ENCODE data around the gene ALPK3. TPM values are rescaled to one million over a fixed set of nuclear protein-coding genes. Genes with fewer than 3 reads are reported as not detected.

The ALPK3 gene
- total RNA-seq, 1 experiment from 2014 or later, result 16.5 TPM

DNA sequence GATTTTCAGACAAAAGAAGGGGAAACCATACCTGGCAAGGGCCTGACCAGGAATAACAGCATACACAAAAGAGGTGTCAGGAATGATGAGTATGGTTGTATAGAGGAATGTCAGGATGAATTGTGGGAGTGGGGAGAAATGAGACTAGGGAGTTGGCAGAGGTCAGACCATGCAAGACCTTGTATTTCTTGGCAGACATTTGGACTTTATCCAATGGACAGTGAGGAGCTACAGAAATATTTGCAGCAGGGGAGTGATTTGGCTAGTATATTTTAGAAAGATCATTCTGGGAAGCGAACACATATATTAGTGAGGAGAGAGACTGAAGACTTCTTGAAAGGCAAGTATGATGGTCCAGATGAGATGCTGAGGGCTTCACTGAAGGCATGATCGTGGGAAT lies 25.4 kb upstream of the ALPK3 start:
- no peak overlapping the region for H3K4me3 Mint-ChIP-seq
- H3K4me1 Mint-ChIP-seq, result peaks cover 6% of the 10 kb centered on the region; the same call in 1 of the 2 replicates
- ATAC-seq (no peak), DNase-seq (ENCODE audit: low spot score) (no peak)
- H3K36me3 Mint-ChIP-seq, result peaks cover 18% of the 10 kb centered on the region
- H3K27ac Mint-ChIP-seq, result no peak overlapping the region
- ChIA-PET POLR2A (no interaction called here), CTCF (no interaction called here)
- H3K9me3 Mint-ChIP-seq, result no peaks in the 10 kb centered on the region
- no peaks in the 10 kb centered on the region for H3K27me3 Mint-ChIP-seq (ENCODE audit: low read depth)
- TF ChIP-seq NFATC4 (CRISPR knock-in tag; IDR thresholded peaks at IDR 0.05) (no peak), GABPB1 (CRISPR knock-in tag; IDR thresholded peaks at IDR 0.05) (no peak), SMAD3 (CRISPR knock-in tag; IDR thresholded peaks at IDR 0.05; ENCODE audit: borderline replicate concordance) (no peak), SOX15 (CRISPR knock-in tag; IDR thresholded peaks at IDR 0.05) (no peak), GRHL2 (CRISPR knock-in tag; IDR thresholded peaks at IDR 0.05; ENCODE audit: insufficient replicate concordance, severe bottlenecking) (no peak), TP53 (CRISPR knock-in tag; IDR thresholded peaks at IDR 0.05) (no peak), TEAD4 (CRISPR knock-in tag; IDR thresholded peaks at IDR 0.05) (no peak)
- TF ChIP-seq, protein P1, sequence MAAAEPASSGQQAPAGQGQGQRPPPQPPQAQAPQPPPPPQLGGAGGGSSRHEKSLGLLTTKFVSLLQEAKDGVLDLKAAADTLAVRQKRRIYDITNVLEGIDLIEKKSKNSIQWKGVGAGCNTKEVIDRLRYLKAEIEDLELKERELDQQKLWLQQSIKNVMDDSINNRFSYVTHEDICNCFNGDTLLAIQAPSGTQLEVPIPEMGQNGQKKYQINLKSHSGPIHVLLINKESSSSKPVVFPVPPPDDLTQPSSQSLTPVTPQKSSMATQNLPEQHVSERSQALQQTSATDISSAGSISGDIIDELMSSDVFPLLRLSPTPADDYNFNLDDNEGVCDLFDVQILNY (CRISPR knock-in tag; IDR thresholded peaks at IDR 0.05), result no peak
- TF ChIP-seq, protein P2, sequence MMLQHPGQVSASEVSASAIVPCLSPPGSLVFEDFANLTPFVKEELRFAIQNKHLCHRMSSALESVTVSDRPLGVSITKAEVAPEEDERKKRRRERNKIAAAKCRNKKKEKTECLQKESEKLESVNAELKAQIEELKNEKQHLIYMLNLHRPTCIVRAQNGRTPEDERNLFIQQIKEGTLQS (CRISPR knock-in tag; conservative IDR thresholded peaks at IDR 0.05), result no peak
- TF ChIP-seq, protein P3, sequence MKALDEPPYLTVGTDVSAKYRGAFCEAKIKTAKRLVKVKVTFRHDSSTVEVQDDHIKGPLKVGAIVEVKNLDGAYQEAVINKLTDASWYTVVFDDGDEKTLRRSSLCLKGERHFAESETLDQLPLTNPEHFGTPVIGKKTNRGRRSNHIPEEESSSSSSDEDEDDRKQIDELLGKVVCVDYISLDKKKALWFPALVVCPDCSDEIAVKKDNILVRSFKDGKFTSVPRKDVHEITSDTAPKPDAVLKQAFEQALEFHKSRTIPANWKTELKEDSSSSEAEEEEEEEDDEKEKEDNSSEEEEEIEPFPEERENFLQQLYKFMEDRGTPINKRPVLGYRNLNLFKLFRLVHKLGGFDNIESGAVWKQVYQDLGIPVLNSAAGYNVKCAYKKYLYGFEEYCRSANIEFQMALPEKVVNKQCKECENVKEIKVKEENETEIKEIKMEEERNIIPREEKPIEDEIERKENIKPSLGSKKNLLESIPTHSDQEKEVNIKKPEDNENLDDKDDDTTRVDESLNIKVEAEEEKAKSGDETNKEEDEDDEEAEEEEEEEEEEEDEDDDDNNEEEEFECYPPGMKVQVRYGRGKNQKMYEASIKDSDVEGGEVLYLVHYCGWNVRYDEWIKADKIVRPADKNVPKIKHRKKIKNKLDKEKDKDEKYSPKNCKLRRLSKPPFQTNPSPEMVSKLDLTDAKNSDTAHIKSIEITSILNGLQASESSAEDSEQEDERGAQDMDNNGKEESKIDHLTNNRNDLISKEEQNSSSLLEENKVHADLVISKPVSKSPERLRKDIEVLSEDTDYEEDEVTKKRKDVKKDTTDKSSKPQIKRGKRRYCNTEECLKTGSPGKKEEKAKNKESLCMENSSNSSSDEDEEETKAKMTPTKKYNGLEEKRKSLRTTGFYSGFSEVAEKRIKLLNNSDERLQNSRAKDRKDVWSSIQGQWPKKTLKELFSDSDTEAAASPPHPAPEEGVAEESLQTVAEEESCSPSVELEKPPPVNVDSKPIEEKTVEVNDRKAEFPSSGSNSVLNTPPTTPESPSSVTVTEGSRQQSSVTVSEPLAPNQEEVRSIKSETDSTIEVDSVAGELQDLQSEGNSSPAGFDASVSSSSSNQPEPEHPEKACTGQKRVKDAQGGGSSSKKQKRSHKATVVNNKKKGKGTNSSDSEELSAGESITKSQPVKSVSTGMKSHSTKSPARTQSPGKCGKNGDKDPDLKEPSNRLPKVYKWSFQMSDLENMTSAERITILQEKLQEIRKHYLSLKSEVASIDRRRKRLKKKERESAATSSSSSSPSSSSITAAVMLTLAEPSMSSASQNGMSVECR (CRISPR knock-in tag; IDR thresholded peaks at IDR 0.05; ENCODE audit: borderline replicate concordance), result no peak
- TF ChIP-seq, protein P4, sequence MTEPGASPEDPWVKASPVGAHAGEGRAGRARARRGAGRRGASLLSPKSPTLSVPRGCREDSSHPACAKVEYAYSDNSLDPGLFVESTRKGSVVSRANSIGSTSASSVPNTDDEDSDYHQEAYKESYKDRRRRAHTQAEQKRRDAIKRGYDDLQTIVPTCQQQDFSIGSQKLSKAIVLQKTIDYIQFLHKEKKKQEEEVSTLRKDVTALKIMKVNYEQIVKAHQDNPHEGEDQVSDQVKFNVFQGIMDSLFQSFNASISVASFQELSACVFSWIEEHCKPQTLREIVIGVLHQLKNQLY (CRISPR knock-in tag; IDR thresholded peaks at IDR 0.05), result no peak
- TF ChIP-seq, protein P5, sequence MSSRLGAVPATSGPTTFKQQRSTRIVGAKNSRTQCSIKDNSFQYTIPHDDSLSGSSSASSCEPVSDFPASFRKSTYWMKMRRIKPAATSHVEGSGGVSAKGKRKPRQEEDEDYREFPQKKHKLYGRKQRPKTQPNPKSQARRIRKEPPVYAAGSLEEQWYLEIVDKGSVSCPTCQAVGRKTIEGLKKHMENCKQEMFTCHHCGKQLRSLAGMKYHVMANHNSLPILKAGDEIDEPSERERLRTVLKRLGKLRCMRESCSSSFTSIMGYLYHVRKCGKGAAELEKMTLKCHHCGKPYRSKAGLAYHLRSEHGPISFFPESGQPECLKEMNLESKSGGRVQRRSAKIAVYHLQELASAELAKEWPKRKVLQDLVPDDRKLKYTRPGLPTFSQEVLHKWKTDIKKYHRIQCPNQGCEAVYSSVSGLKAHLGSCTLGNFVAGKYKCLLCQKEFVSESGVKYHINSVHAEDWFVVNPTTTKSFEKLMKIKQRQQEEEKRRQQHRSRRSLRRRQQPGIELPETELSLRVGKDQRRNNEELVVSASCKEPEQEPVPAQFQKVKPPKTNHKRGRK (CRISPR knock-in tag; IDR thresholded peaks at IDR 0.05; ENCODE audit: borderline replicate concordance), result no peak

DNA sequence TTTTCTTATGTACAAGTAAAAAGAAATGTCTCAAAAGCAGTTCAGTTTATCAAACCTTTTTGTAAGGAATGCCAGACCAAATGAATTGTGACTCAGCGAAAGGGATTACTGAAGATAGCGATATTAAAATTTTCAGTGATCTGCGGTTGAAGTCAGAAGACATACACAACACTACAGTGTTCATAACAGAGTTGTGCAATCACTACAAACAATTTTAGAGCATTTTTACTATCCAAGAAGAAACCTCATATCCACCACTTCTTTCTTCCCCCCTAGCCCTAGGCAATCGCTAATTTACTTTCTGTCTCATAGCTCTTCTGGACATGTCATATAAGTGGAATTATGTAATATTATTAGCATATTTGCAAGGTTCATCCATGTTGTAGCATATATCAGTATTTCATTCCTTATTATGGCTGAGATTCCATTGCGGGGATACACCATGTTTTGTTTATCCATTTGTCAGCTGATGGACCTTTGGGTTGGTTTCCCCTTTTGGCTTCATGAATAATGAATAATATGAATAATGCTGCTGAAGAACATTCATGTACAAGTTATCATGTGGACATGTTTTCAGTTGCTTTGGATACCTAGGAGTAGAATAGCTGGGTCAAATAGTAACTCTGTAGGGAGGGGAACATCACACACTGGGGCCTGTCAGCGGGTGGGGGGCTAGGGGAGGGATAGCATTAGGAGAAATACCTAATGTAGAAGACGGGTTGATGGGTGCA lies 23.6 kb upstream of the ALPK3 start:
- POLR2A ChIA-PET, result no interaction called here
- no peak overlapping the region for H3K27ac Mint-ChIP-seq

More for the DNA sequence above, 23.6 kb upstream of the ALPK3 start:
- Mint-ChIP-seq H3K36me3 (peaks cover 20% of the 10 kb centered on the region), H3K27me3 (ENCODE audit: low read depth) (no peaks in the 10 kb centered on the region), H3K4me1 (peaks cover 6% of the 10 kb centered on the region; the same call in 1 of the 2 replicates), H3K4me3 (no peak overlapping the region), H3K9me3 (no peaks in the 10 kb centered on the region)
- ATAC-seq, result no peak
- DNase-seq (ENCODE audit: low spot score), result no peak
- CTCF ChIA-PET, result no interaction called here
- TF ChIP-seq TEAD4 (CRISPR knock-in tag; IDR thresholded peaks at IDR 0.05) (no peak), NFYB (CRISPR knock-in tag; conservative IDR thresholded peaks at IDR 0.05; ENCODE audit: low read depth) (no peak), ZNF121 (CRISPR knock-in tag; IDR thresholded peaks at IDR 0.05) (no peak), MXD4 (CRISPR knock-in tag; IDR thresholded peaks at IDR 0.05; ENCODE audit: borderline replicate concordance) (no peak), HMGA2 (CRISPR knock-in tag; IDR thresholded peaks at IDR 0.05) (no peak), CBFB (CRISPR knock-in tag; IDR thresholded peaks at IDR 0.05; ENCODE audit: low read depth) (no peak), ZBTB21 (CRISPR knock-in tag; IDR thresholded peaks at IDR 0.05; ENCODE audit: borderline replicate concordance) (no peak), ETV6 (CRISPR knock-in tag; IDR thresholded peaks at IDR 0.05) (no peak), ZNF423 (CRISPR knock-in tag; IDR thresholded peaks at IDR 0.05) (no peak)
- TF ChIP-seq, protein P6, sequence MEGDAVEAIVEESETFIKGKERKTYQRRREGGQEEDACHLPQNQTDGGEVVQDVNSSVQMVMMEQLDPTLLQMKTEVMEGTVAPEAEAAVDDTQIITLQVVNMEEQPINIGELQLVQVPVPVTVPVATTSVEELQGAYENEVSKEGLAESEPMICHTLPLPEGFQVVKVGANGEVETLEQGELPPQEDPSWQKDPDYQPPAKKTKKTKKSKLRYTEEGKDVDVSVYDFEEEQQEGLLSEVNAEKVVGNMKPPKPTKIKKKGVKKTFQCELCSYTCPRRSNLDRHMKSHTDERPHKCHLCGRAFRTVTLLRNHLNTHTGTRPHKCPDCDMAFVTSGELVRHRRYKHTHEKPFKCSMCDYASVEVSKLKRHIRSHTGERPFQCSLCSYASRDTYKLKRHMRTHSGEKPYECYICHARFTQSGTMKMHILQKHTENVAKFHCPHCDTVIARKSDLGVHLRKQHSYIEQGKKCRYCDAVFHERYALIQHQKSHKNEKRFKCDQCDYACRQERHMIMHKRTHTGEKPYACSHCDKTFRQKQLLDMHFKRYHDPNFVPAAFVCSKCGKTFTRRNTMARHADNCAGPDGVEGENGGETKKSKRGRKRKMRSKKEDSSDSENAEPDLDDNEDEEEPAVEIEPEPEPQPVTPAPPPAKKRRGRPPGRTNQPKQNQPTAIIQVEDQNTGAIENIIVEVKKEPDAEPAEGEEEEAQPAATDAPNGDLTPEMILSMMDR (IDR thresholded peaks at IDR 0.05), result no peak
- TF ChIP-seq, protein P7, sequence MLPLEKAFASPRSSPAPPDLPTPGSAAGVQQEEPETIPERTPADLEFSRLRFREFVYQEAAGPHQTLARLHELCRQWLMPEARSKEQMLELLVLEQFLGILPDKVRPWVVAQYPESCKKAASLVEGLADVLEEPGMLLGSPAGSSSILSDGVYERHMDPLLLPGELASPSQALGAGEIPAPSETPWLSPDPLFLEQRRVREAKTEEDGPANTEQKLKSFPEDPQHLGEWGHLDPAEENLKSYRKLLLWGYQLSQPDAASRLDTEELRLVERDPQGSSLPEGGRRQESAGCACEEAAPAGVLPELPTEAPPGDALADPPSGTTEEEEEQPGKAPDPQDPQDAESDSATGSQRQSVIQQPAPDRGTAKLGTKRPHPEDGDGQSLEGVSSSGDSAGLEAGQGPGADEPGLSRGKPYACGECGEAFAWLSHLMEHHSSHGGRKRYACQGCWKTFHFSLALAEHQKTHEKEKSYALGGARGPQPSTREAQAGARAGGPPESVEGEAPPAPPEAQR (CRISPR knock-in tag; IDR thresholded peaks at IDR 0.05), result no peak
